Measurements from ENCODE around the gene SPATA46. TPM values are rescaled to one million over a fixed set of nuclear protein-coding genes. Genes with fewer than 3 reads are reported as not detected.
A peak's percentile ranks its signal among the peaks of the same experiment; 100 is the strongest.

The SPATA46 gene
- total RNA-seq, 1 donor from 2014 or later = not detected

GRCh38 chr1:162412002-162412401, 35.3 kb upstream of the SPATA46 start, which contains the start of gene SH2D1B:
Gene SH2D1B, minus strand, starts transcription at chr1:162412136. Its CDS starts 120 bp downstream, at chr1:162412016.
- H3K27ac Mint-ChIP-seq (ENCODE audit: unreplicated experiment) = no peak within 1 kb of the TSS
- H3K27me3 ChIP-seq (ENCODE audit: insufficient read depth, low read length) = no peaks in the 10 kb centered on the region
- H3K27me3 Mint-ChIP-seq (ENCODE audit: low read depth, unreplicated experiment) = peaks cover under 1% of the 10 kb centered on the region
- no peaks in the 10 kb centered on the region for H3K9me3 ChIP-seq (ENCODE audit: insufficient read depth, low read depth, low read length)
- H3K9ac ChIP-seq (ENCODE audit: low read length) = no peak within 1 kb of the TSS
- H3K4me3 ChIP-seq (ENCODE audit: insufficient read depth, low read depth, low read length) = no peak within 1 kb of the TSS
- no peak for FAIRE-seq
- no peaks in the 10 kb centered on the region for H3K9me3 Mint-ChIP-seq (ENCODE audit: unreplicated experiment)
- H3K27ac ChIP-seq (ENCODE audit: low read depth, low read length) = no peak within 1 kb of the TSS
- H3K4me1 ChIP-seq (ENCODE audit: insufficient read depth, low read length) = peaks cover 7% of the 10 kb centered on the region
- H3K4me1 Mint-ChIP-seq (ENCODE audit: low read depth, unreplicated experiment) = peaks cover 4% of the 10 kb centered on the region
- TF ChIP-seq EZH2 (IDR thresholded peaks at IDR 0.05; ENCODE audit: insufficient read depth, low read length) (no peak), CTCF (IDR thresholded peaks at IDR 0.05; ENCODE audit: insufficient read depth, low read depth, low read length) (no peak)
- no peaks in the 10 kb centered on the region for H3K36me3 ChIP-seq (ENCODE audit: insufficient read depth, low read length)
- H3K36me3 Mint-ChIP-seq (ENCODE audit: low read depth, unreplicated experiment) = no peaks in the 10 kb centered on the region
- peak; percentile 33 for DNase-seq (ENCODE audit: low read depth)
- H3K79me2 ChIP-seq (ENCODE audit: insufficient read depth, low read length) = no peaks in the 10 kb centered on the region
- H3K4me3 Mint-ChIP-seq (ENCODE audit: unreplicated experiment) = no peak within 1 kb of the TSS
- H4K20me1 ChIP-seq (ENCODE audit: insufficient read depth, low read length) = no peaks in the 10 kb centered on the region
- peak within 1 kb of the TSS; percentile 1 for H2AFZ ChIP-seq (ENCODE audit: low read depth, low read length)
- peak within 1 kb of the TSS; percentile 15 for H3K4me2 ChIP-seq (ENCODE audit: low read length)

GRCh38 chr1:162407539-162407938, 30.9 kb upstream of the SPATA46 start:
- Mint-ChIP-seq H3K36me3 (ENCODE audit: low read depth, unreplicated experiment) (no peaks in the 10 kb centered on the region), H3K4me3 (ENCODE audit: unreplicated experiment) (no peak overlapping the region), H3K27me3 (ENCODE audit: low read depth, unreplicated experiment) (no peaks in the 10 kb centered on the region), H3K27ac (ENCODE audit: unreplicated experiment) (no peak overlapping the region), H3K4me1 (ENCODE audit: low read depth, unreplicated experiment) (peaks cover 21% of the 10 kb centered on the region), H3K9me3 (ENCODE audit: unreplicated experiment) (no peaks in the 10 kb centered on the region)
- H3K4me2 ChIP-seq (ENCODE audit: low read length) = no peak overlapping the region
- no peaks in the 10 kb centered on the region for H4K20me1 ChIP-seq (ENCODE audit: insufficient read depth, low read length)
- no peak overlapping the region for H2AFZ ChIP-seq (ENCODE audit: low read depth, low read length)
- H3K9ac ChIP-seq (ENCODE audit: low read length) = no peak overlapping the region
- DNase-seq (ENCODE audit: low read depth) (no peak), FAIRE-seq (no peak)
- TF ChIP-seq EZH2 (IDR thresholded peaks at IDR 0.05; ENCODE audit: insufficient read depth, low read length) = no peak
- TF ChIP-seq CTCF (IDR thresholded peaks at IDR 0.05; ENCODE audit: insufficient read depth, low read depth, low read length) = no peak
- H3K9me3 ChIP-seq (ENCODE audit: insufficient read depth, low read depth, low read length) = no peaks in the 10 kb centered on the region
- H3K79me2 ChIP-seq (ENCODE audit: insufficient read depth, low read length) = no peaks in the 10 kb centered on the region
- H3K27me3 ChIP-seq (ENCODE audit: insufficient read depth, low read length) = no peaks in the 10 kb centered on the region
- H3K27ac ChIP-seq (ENCODE audit: low read depth, low read length) = no peak overlapping the region
- H3K4me1 ChIP-seq (ENCODE audit: insufficient read depth, low read length) = peaks cover 10% of the 10 kb centered on the region
- no peaks in the 10 kb centered on the region for H3K36me3 ChIP-seq (ENCODE audit: insufficient read depth, low read length)
- no peak overlapping the region for H3K4me3 ChIP-seq (ENCODE audit: insufficient read depth, low read depth, low read length)

- no peak for TF ChIP-seq CTCF (IDR thresholded peaks at IDR 0.05; ENCODE audit: insufficient read depth, low read depth, low read length)
- TF ChIP-seq EZH2 (IDR thresholded peaks at IDR 0.05; ENCODE audit: insufficient read depth, low read length) = no peak
- Mint-ChIP-seq H3K27me3 (ENCODE audit: low read depth, unreplicated experiment) (no peaks in the 10 kb centered on the region), H3K36me3 (ENCODE audit: low read depth, unreplicated experiment) (no peaks in the 10 kb centered on the region), H3K4me1 (ENCODE audit: low read depth, unreplicated experiment) (peaks cover 21% of the 10 kb centered on the region), H3K9me3 (ENCODE audit: unreplicated experiment) (no peaks in the 10 kb centered on the region), H3K27ac (ENCODE audit: unreplicated experiment) (no peak overlapping the region), H3K4me3 (ENCODE audit: unreplicated experiment) (no peak overlapping the region)
- Histone ChIP-seq H3K36me3 (ENCODE audit: insufficient read depth, low read length) (no peaks in the 10 kb centered on the region), H3K9ac (ENCODE audit: low read length) (no peak overlapping the region), H3K79me2 (ENCODE audit: insufficient read depth, low read length) (no peaks in the 10 kb centered on the region), H2AFZ (ENCODE audit: low read depth, low read length) (no peak overlapping the region), H3K4me2 (ENCODE audit: low read length) (no peak overlapping the region), H3K9me3 (ENCODE audit: insufficient read depth, low read depth, low read length) (no peaks in the 10 kb centered on the region), H4K20me1 (ENCODE audit: insufficient read depth, low read length) (no peaks in the 10 kb centered on the region), H3K27me3 (ENCODE audit: insufficient read depth, low read length) (no peaks in the 10 kb centered on the region), H3K4me3 (ENCODE audit: insufficient read depth, low read depth, low read length) (no peak overlapping the region), H3K4me1 (ENCODE audit: insufficient read depth, low read length) (peaks cover 8% of the 10 kb centered on the region), H3K27ac (ENCODE audit: low read depth, low read length) (no peak overlapping the region)
- DNase-seq (ENCODE audit: low read depth) (no peak), FAIRE-seq (no peak)
Observed at GRCh38 chr1:162406811-162407210, 30.2 kb upstream of the SPATA46 start.
